Omental fat pad (tissue), 4 donors: ENCODE data around the gene TAGAP. TPM values are rescaled to one million over a fixed set of nuclear protein-coding genes. Genes with fewer than 3 reads are reported as not detected.
A peak's percentile ranks its signal among the peaks of the same experiment; 100 is the strongest.

ENCODE experiments used
- ATAC-seq: fragments of 150-250 bp; one replicate; pipeline ENCODE4 v1.9.1; 2016; ENCODE audit warnings: mild to moderate bottlenecking, moderate library complexity; ENCODE audit not compliant: low FRiP score
- DNase-seq: peaks from one replicate; pipeline ENCODE4 v3.0.0-alpha.2; 2019; ENCODE audit warnings: low spot score
- CTCF ChIP-seq, 3 donors: fragments of 450-650 bp; IDR thresholded peaks; one replicate each; pipeline ENCODE4 v1.5.1; 2016 to 2017; ENCODE audit warnings: antibody characterized with exemption in 3 of 3, mild to moderate bottlenecking in 3 of 3, moderate library complexity in 2 of 3
- total RNA-seq, 4 donors: library from RNA; depleted of rRNA; stranded (reverse); fragments of >200 nt; gene quantifications; one replicate each; pipeline ENCODE4 v1.1.0, GENCODE V29; 2016

Gene TAGAP
- total RNA-seq, 4 donors from 2014 or later: 3.1 to 5.7 (median 4.8) TPM

DNA sequence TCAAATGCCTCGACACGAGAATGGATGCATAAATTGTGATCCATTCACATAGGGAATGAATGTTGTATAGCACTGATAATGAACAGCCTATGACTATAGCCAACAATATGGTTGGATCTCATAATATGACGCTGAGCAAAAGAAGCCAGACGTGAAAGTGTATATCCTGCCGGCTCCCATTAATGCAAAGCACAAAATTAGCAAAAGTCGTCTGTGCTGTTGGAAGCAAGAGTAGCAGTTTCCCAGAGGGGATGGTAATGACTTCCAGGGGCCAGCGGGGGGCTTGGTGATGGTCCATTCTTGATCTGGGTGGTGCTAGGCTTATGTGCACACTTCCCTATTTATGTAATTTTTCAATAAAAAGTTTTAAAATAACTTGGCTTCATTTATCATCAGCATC, 1.0 kb upstream of the TAGAP start:
- ATAC-seq: no peak
- no peak for TF ChIP-seq CTCF (IDR thresholded peaks at IDR 0.05)
- DNase-seq: no peak

DNA sequence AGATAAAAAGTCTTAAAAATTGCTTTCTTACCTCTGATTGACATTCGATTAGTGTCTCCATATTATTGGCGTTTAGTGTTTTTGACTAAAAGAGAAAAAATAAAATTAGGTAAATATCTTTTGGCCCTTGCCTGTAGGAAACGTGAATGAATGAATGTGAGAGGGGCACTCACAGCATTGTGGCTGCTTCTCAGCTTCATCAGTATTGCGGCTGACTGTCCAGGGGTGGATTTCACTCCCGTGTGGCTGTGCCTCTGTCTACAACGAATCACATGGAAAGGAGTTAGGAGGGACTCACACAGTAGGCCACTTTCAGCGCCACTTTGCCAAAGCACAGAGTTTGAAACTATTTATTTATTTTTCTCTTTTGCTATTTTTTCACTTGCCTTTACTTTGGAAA, 844 bp downstream of the TAGAP start:
- DNase-seq: no peak
- TF ChIP-seq CTCF (IDR thresholded peaks at IDR 0.05): no peak
- ATAC-seq: no peak

DNA sequence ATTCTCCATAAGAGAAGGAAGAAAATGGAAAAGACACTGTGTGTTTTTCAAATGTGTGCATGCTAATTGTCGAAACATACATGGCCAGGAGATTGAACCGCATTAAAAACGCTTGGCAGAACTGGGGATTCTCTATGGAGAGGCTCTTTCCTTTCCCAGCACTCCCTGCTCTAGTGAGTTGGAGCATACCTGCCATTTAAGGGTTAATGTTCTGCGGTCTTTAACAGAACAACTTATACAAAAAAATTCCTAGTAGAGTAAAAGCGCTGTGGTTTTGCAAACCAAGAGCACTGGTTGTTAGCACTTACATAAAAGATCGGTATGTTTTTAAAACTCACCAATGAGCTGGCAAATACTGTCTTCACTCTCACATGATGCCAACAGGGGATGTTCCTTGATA, 1.5 kb downstream of the TAGAP start:
- DNase-seq: no peak
- no peak for TF ChIP-seq CTCF (IDR thresholded peaks at IDR 0.05)
- no peak for ATAC-seq

- no peak for TF ChIP-seq CTCF (IDR thresholded peaks at IDR 0.05)
- DNase-seq (no peak), ATAC-seq (no peak)
Measured at GRCh38 chr6:159042826-159043181, 2.0 kb downstream of the TAGAP start.

- peak in 1 of 3 donors; percentile 24 for TF ChIP-seq CTCF (IDR thresholded peaks at IDR 0.05)
- ATAC-seq: peak; percentile 74
- no peak for DNase-seq
Measured at GRCh38 chr6:159042003-159042825, 2.6 kb downstream of the TAGAP start.

DNA sequence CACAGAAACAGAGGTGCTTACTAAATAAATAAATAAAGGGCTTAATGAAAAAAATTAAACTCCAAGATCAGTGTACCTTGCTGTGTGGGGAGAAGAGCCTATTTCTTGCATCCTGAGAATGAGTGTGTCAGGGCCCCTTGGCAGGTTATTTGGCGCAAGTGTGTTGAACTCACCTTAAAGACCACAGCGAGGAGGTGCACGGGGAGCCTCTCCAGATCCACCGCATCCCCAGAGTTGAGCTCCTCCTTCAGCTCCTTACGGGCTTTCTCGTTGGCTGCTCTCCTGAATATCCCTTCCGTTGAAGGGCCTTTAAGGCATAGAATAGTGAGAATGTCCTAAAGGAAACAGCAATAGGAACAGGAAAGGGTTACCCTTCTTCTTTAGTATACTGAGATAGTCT, 3.6 kb downstream of the TAGAP start:
- TF ChIP-seq CTCF (IDR thresholded peaks at IDR 0.05): no peak
- DNase-seq: no peak
- no peak for ATAC-seq

DNA sequence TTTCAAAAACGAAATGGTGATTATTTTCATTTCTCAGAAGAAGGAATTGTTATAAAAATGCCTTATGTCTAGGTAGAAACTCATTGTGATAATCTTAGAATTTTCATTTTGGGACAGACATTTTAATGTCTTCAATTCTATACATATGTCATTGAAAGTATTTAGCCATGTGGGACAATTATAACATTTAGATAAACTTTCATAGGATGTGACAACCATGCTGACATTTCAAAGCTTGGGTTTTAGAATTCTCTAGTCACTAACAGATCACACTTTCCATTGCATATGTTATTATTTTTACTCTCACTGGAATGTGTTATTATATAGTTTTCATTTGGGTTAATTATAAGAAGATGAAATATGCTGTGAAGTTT, 4.9 kb downstream of the TAGAP start:
- TF ChIP-seq CTCF (IDR thresholded peaks at IDR 0.05): no peak
- no peak for ATAC-seq

More for the DNA sequence above, 4.9 kb downstream of the TAGAP start:
- no peak for DNase-seq
